ENCODE data around the gene C19orf38. TPM values are rescaled to one million over a fixed set of nuclear protein-coding genes. Genes with fewer than 3 reads are reported as not detected.
A peak's percentile ranks its signal among the peaks of the same experiment; 100 is the strongest.

C19orf38 gene
- total and polyA plus RNA-seq, 12 donors = 0.27 to 4.0 (median 0.64) TPM; not detected in 1

- Histone ChIP-seq H3K36me3 (peaks cover 0 to 99% (median 49%) of the 10 kb centered on the region in 9 donors), H3K27ac (no peak overlapping the region), H3K27me3 (no peaks in the 10 kb centered on the region), H3K4me1 (no peaks in the 10 kb centered on the region), H3K4me3 (no peak overlapping the region), H3K9me3 (no peaks in the 10 kb centered on the region)
- DNase-seq (no peak), ATAC-seq (no peak)
- intact Hi-C loops (cut with DNase I) = no loop called here
- WGBS, 2 donors = 89 to 91% methylated on average over 31 of the region's 31 CpGs
- TF ChIP-seq CTCF (IDR thresholded peaks at IDR 0.05) = no peak
Observed at GRCh38 chr19:10911579-10912363, 63.6 kb downstream of the C19orf38 start.

- 96% methylated on average over 18 of the region's 18 CpGs for WGBS, 2 donors
- DNase-seq = no peak
- no peaks in the 10 kb centered on the region for H3K9me3 ChIP-seq
- no peak overlapping the region for H3K4me3 ChIP-seq
- peaks cover 0 to 99% (median 49%) of the 10 kb centered on the region in 9 donors for H3K36me3 ChIP-seq
- no peaks in the 10 kb centered on the region for H3K4me1 ChIP-seq
- ATAC-seq = no peak
- H3K27me3 ChIP-seq = no peaks in the 10 kb centered on the region
- H3K27ac ChIP-seq = no peak overlapping the region
- intact Hi-C loops (cut with DNase I) = no loop called here
- TF ChIP-seq CTCF (IDR thresholded peaks at IDR 0.05) = no peak
Observed at GRCh38 chr19:10912619-10913018, 64.4 kb downstream of the C19orf38 start.

- TF ChIP-seq CTCF (IDR thresholded peaks at IDR 0.05) = no peak
- Histone ChIP-seq H3K4me1 (no peaks in the 10 kb centered on the region), H3K27me3 (no peaks in the 10 kb centered on the region), H3K27ac (no peak overlapping the region), H3K9me3 (no peaks in the 10 kb centered on the region), H3K4me3 (no peak overlapping the region), H3K36me3 (peaks cover 0 to 99% (median 40%) of the 10 kb centered on the region in 9 donors)
- intact Hi-C loops (cut with DNase I) = no loop called here
- peak in 2 of 8 donors; percentile 9 to 10 for ATAC-seq
- WGBS, 2 donors = 94 to 97% methylated on average over 24 of the region's 24 CpGs
- no peak for DNase-seq
Observed at GRCh38 chr19:10913716-10914340, 65.6 kb downstream of the C19orf38 start.

GRCh38 chr19:10915130-10916091 lies 67.2 kb downstream of the C19orf38 start:
- no peaks in the 10 kb centered on the region for H3K27me3 ChIP-seq
- H3K36me3 ChIP-seq = peaks cover 0 to 99% (median 37%) of the 10 kb centered on the region in 9 donors
- no peak for DNase-seq
- H3K9me3 ChIP-seq = no peaks in the 10 kb centered on the region
- no peak overlapping the region for H3K27ac ChIP-seq
- intact Hi-C loops (cut with DNase I) = no loop called here
- WGBS, 2 donors = 86 to 88% methylated on average over 19 of the region's 19 CpGs
- no peaks in the 10 kb centered on the region for H3K4me1 ChIP-seq
- H3K4me3 ChIP-seq = no peak overlapping the region
- peak in 2 of 8 donors; percentile 20 for ATAC-seq
- TF ChIP-seq CTCF (IDR thresholded peaks at IDR 0.05) = no peak
